ENCODE data around the gene CYP1A1. TPM values are rescaled to one million over a fixed set of nuclear protein-coding genes. Genes with fewer than 3 reads are reported as not detected.

CYP1A1 gene
- total and polyA plus RNA-seq, 2 experiments from 2014 or later, result 0.16 to 1.4 TPM

- peak within 1 kb of the TSS; percentile 83 for H3K27ac ChIP-seq (ENCODE audit: low read depth)
- no peaks in the 10 kb centered on the region for H3K36me3 Mint-ChIP-seq (ENCODE audit: low read depth)
- H3K4me1 ChIP-seq (ENCODE audit: insufficient read depth), result peaks cover 4% of the 10 kb centered on the region; the same call in 1 of the 2 replicates
- peaks cover 49% of the 10 kb centered on the region for H3K79me2 ChIP-seq (replicated peaks; ENCODE audit: insufficient read depth)
- peaks cover 11% of the 10 kb centered on the region for H3K27me3 Mint-ChIP-seq (ENCODE audit: insufficient read depth, low read depth, poor library complexity)
- no peaks in the 10 kb centered on the region for H3K36me3 ChIP-seq (ENCODE audit: insufficient read depth)
- H3F3A ChIP-seq (replicated peaks; ENCODE audit: low read depth), result no peaks in the 10 kb centered on the region; the same call in 1 of the 2 replicates
- peak within 1 kb of the TSS; percentile 99 for H2AFZ ChIP-seq
- H3K27ac Mint-ChIP-seq, result peak within 1 kb of the TSS; percentile 99
- no peaks in the 10 kb centered on the region; the same call in 2 of the 3 replicates for H3K9me3 Mint-ChIP-seq
- peak within 1 kb of the TSS; percentile 89 for H3K4me3 ChIP-seq
- peak within 1 kb of the TSS; percentile 87 for H3K4me2 ChIP-seq
- no peaks in the 10 kb centered on the region for H3K9me2 ChIP-seq (ENCODE audit: insufficient read depth)
- peak within 1 kb of the TSS; percentile 100 for H3K4me3 Mint-ChIP-seq
- peaks cover 11% of the 10 kb centered on the region for H4K20me1 ChIP-seq (replicated peaks; ENCODE audit: insufficient read depth)
- H3K4me1 Mint-ChIP-seq, result peaks cover 8% of the 10 kb centered on the region; the same call in 2 of the 3 replicates
- peak; percentile 96 for ATAC-seq
- DNase-seq (ENCODE audit: low spot score), result peak; percentile 97
- TF ChIP-seq CREB1 (CRISPR knock-in tag; IDR thresholded peaks at IDR 0.05; ENCODE audit: low read depth) (peak; percentile 96), ETS1 (IDR thresholded peaks at IDR 0.05) (peak; percentile 90), EZH2phosphoT487 (IDR thresholded peaks at IDR 0.05; ENCODE audit: unreplicated experiment) (no peak), POLR2AphosphoS5 (IDR thresholded peaks at IDR 0.05; ENCODE audit: low read depth) (peak; percentile 74)
- H3K27me3 ChIP-seq (ENCODE audit: insufficient read depth), result no peaks in the 10 kb centered on the region
Measured at GRCh38 chr15:74695597-74696397, 29.5 kb downstream of the CYP1A1 start, which contains the start of gene EDC3. Gene EDC3 (minus strand): TSS chr15:74696024. CDS start chr15:74675124, 20,900 bp downstream.

GRCh38 chr15:74692327-74692726 is 33.0 kb downstream of the CYP1A1 start:
- Histone ChIP-seq H2AFZ (no peak overlapping the region), H4K20me1 (replicated peaks; ENCODE audit: insufficient read depth) (peaks cover 27% of the 10 kb centered on the region), H3K36me3 (ENCODE audit: insufficient read depth) (no peaks in the 10 kb centered on the region), H3K9me2 (ENCODE audit: insufficient read depth) (no peaks in the 10 kb centered on the region), H3F3A (replicated peaks; ENCODE audit: low read depth) (no peaks in the 10 kb centered on the region; the same call in 1 of the 2 replicates), H3K4me3 (no peak overlapping the region), H3K4me2 (no peak overlapping the region), H3K4me1 (ENCODE audit: insufficient read depth) (peaks cover 4% of the 10 kb centered on the region; the same call in 1 of the 2 replicates), H3K79me2 (replicated peaks; ENCODE audit: insufficient read depth) (peaks cover 84% of the 10 kb centered on the region), H3K27ac (ENCODE audit: low read depth) (no peak overlapping the region), H3K27me3 (ENCODE audit: insufficient read depth) (no peaks in the 10 kb centered on the region)
- ATAC-seq (no peak), DNase-seq (ENCODE audit: low spot score) (no peak)
- Mint-ChIP-seq H3K36me3 (ENCODE audit: low read depth) (no peaks in the 10 kb centered on the region), H3K27me3 (ENCODE audit: insufficient read depth, low read depth, poor library complexity) (peaks cover 11% of the 10 kb centered on the region), H3K4me1 (peaks cover 8% of the 10 kb centered on the region; the same call in 2 of the 3 replicates), H3K9me3 (no peaks in the 10 kb centered on the region; the same call in 2 of the 3 replicates), H3K4me3 (no peak overlapping the region), H3K27ac (no peak overlapping the region)
- TF ChIP-seq STAT1 (IDR thresholded peaks at IDR 0.05; ENCODE audit: unreplicated experiment) (no peak), REST (IDR thresholded peaks at IDR 0.05; ENCODE audit: unreplicated experiment) (no peak), EZH2phosphoT487 (IDR thresholded peaks at IDR 0.05; ENCODE audit: unreplicated experiment) (no peak), ETS1 (IDR thresholded peaks at IDR 0.05) (no peak), CTCF (conservative IDR thresholded peaks at IDR 0.05; ENCODE audit: low read depth in 2 of 2) (no peak), ZNF331 (CRISPR knock-in tag; IDR thresholded peaks at IDR 0.05; ENCODE audit: low read depth) (no peak), CREB1 (CRISPR knock-in tag; IDR thresholded peaks at IDR 0.05; ENCODE audit: low read depth) (no peak), NANOG (IDR thresholded peaks at IDR 0.05; ENCODE audit: borderline replicate concordance) (no peak), JUNB (IDR thresholded peaks at IDR 0.05; ENCODE audit: unreplicated experiment) (no peak)

Measured in GM23338 (cell line).